ENCODE results near the gene ELP5.
A peak's percentile ranks its signal among the peaks of the same experiment; 100 is the strongest.

The ELP5 gene

GRCh38 chr17:7237761-7238419 is 14.1 kb upstream of the ELP5 start:
- peak overlapping the region; percentile 71 for H3K4me3 ChIP-seq (replicated peaks; ENCODE audit: low read depth, low read length)
- TF ChIP-seq CTCF (IDR thresholded peaks at IDR 0.05; ENCODE audit: low read length, missing control alignments), result no peak
- DNase-seq (ENCODE audit: low read depth), result peak; percentile 67

- no peak for TF ChIP-seq CTCF (IDR thresholded peaks at IDR 0.05; ENCODE audit: low read length, missing control alignments)
- DNase-seq (ENCODE audit: low read depth), result no peak
- peak overlapping the region; percentile 71 for H3K4me3 ChIP-seq (replicated peaks; ENCODE audit: low read depth, low read length)
Measured at GRCh38 chr17:7238420-7239090, 13.5 kb upstream of the ELP5 start.

GRCh38 chr17:7239091-7240027 is 12.7 kb upstream of the ELP5 start, which contains the start of gene PHF23:
PHF23 (minus strand) TSS chr17:7239457; CDS start chr17:7239279, 178 bp downstream.
- peak within 1 kb of the TSS; percentile 81 for H3K4me3 ChIP-seq (replicated peaks; ENCODE audit: low read depth, low read length)
- DNase-seq (ENCODE audit: low read depth), result peak; percentile 99
- TF ChIP-seq CTCF (IDR thresholded peaks at IDR 0.05; ENCODE audit: low read length, missing control alignments), result no peak

- peak overlapping the region; percentile 81 for H3K4me3 ChIP-seq (replicated peaks; ENCODE audit: low read depth, low read length)
- TF ChIP-seq CTCF (IDR thresholded peaks at IDR 0.05; ENCODE audit: low read length, missing control alignments), result no peak
- no peak for DNase-seq (ENCODE audit: low read depth)
Measured at GRCh38 chr17:7240375-7240774, 11.6 kb upstream of the ELP5 start.

- no peak for TF ChIP-seq CTCF (IDR thresholded peaks at IDR 0.05; ENCODE audit: low read length, missing control alignments)
- no peak for DNase-seq (ENCODE audit: low read depth)
- peak overlapping the region; percentile 81 for H3K4me3 ChIP-seq (replicated peaks; ENCODE audit: low read depth, low read length)
Measured at GRCh38 chr17:7241090-7241733, 10.8 kb upstream of the ELP5 start.

Data from fibroblast of pulmonary artery (primary cell).